Measurements from ENCODE around the gene GLIS2.

GLIS2 gene

GRCh38 chr16:4316864-4317531 lies 1.1 kb downstream of the GLIS2 start:
- H3K27ac ChIP-seq: peak overlapping the region; percentile 53
- no peak for TF ChIP-seq CTCF (IDR thresholded peaks at IDR 0.05)
- no peak for TF ChIP-seq ZFX (IDR thresholded peaks at IDR 0.05; ENCODE audit: borderline replicate concordance)

- TF ChIP-seq ZFX (IDR thresholded peaks at IDR 0.05; ENCODE audit: borderline replicate concordance) (no peak), CTCF (IDR thresholded peaks at IDR 0.05) (no peak)
- peak overlapping the region; percentile 53; the same call in 1 of the 2 replicates for H3K27ac ChIP-seq
Measured at GRCh38 chr16:4317532-4318450, 1.9 kb downstream of the GLIS2 start.

GRCh38 chr16:4318451-4318910 lies 2.6 kb downstream of the GLIS2 start:
- TF ChIP-seq ZFX (IDR thresholded peaks at IDR 0.05; ENCODE audit: borderline replicate concordance) (no peak), CTCF (IDR thresholded peaks at IDR 0.05) (no peak)
- no peak overlapping the region for H3K27ac ChIP-seq

- no peak overlapping the region for H3K27ac ChIP-seq
- no peak for TF ChIP-seq ZFX (IDR thresholded peaks at IDR 0.05; ENCODE audit: borderline replicate concordance)
- TF ChIP-seq CTCF (IDR thresholded peaks at IDR 0.05): no peak
Measured at GRCh38 chr16:4318967-4319366, 3.1 kb downstream of the GLIS2 start.

- no peak overlapping the region for H3K27ac ChIP-seq
- TF ChIP-seq CTCF (IDR thresholded peaks at IDR 0.05) (no peak), ZFX (IDR thresholded peaks at IDR 0.05; ENCODE audit: borderline replicate concordance) (no peak)
Measured at GRCh38 chr16:4319454-4320421, 3.9 kb downstream of the GLIS2 start.

GRCh38 chr16:4320571-4321137 lies 4.8 kb downstream of the GLIS2 start:
- no peak for TF ChIP-seq ZFX (IDR thresholded peaks at IDR 0.05; ENCODE audit: borderline replicate concordance)
- no peak for TF ChIP-seq CTCF (IDR thresholded peaks at IDR 0.05)
- H3K27ac ChIP-seq: no peak overlapping the region

Measured in 22Rv1 (cell line).